Articular chondrocyte of knee joint (primary cell): Measurements from ENCODE around the gene SLC7A8. TPM values are rescaled to one million over a fixed set of nuclear protein-coding genes. Genes with fewer than 3 reads are reported as not detected.

Experiments
- small RNA-seq: library from RNA; depleted of rRNA; stranded (forward); fragments of <200 nt; gene quantifications from one replicate; pipeline ENCODE3, GENCODE V24; 2012
- total RNA-seq: library from RNA; depleted of rRNA; stranded (reverse); fragments of >200 nt; gene quantifications from 2 replicates; pipeline ENCODE4 v1.2.3, GENCODE V29; 2012

SLC7A8 gene
- total RNA-seq, result 94.3 and 98.6 TPM in 2 replicates

DNA sequence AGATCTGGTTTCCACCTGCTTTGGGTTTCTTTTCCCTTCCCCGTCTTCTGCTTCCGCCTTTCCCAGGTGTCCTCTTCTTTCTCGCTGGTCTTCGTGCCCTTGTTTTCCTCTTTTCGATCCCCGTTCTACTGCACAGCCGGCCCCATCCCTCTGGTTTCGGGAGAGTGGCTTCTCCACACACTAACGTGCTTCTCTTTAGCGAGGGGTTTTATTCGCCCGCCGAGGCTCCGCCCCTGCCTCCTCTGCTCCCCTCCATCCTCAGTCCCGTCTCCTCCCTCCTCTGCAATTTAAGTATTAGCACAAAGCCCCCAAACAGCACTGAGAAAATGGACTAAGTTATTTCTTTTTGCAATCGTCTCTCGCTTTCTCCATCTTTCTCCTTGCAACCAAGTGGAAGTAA lies at the start of gene SLC7A8:
TSS of gene SLC7A8 (minus strand) at position 182 of the 400 bp plus-strand sequence. CDS start 746 bp downstream, outside the sequence.

DNA sequence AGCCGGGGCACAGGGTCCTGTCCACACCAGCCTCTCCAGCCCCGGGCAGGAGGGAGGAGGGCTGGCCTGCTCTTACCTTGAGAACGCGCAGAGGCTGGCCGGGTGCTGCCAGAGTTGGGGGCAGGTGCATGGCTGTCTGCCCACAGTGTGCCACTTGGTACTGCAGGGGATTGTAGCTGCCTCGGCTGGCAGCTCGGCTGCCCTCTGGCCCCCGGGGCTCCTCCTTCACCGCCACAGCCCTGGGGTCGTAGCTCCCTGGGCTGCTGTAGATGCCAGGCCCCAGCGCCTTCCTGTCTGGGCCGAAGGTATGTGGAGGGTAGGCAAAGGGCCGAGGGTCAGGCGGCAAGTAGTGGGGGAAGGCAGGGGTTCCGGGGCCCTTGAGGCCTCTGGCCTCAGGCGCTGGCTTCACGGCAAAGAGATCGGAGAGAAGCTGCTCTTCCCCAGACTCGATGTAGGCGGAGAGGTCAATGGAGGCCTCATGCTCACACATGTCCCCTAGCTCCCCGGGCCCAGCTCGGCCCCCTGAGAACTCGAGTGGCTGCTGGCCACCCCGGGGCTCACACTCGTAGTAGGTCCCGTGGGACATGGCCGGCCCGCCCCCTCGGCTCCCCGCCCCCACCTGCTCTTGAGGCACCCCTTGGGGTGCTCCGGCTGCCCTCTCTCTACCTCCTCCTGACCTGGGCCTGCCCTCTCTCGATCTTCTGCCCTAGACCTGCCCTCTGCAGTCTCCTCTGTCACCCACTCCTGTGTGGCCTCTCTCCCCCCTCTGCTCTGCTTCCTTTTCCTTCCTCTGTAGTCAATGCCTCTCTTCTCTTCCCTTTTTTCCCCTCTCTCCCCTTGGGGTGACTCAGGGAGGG lies 64.7 kb downstream of the SLC7A8 start, which contains the start of gene CEBPE:
TSS of gene CEBPE (minus strand) at position 750 of the 857 bp plus-strand sequence. CDS start at position 586, 164 bp downstream.

GRCh38 chr14:23104591-23105347 lies 78.7 kb downstream of the SLC7A8 start, which contains the start of gene CIROP:
Gene CIROP (minus strand): TSS chr14:23104989. CDS start chr14:23104920, 69 bp downstream.

DNA sequence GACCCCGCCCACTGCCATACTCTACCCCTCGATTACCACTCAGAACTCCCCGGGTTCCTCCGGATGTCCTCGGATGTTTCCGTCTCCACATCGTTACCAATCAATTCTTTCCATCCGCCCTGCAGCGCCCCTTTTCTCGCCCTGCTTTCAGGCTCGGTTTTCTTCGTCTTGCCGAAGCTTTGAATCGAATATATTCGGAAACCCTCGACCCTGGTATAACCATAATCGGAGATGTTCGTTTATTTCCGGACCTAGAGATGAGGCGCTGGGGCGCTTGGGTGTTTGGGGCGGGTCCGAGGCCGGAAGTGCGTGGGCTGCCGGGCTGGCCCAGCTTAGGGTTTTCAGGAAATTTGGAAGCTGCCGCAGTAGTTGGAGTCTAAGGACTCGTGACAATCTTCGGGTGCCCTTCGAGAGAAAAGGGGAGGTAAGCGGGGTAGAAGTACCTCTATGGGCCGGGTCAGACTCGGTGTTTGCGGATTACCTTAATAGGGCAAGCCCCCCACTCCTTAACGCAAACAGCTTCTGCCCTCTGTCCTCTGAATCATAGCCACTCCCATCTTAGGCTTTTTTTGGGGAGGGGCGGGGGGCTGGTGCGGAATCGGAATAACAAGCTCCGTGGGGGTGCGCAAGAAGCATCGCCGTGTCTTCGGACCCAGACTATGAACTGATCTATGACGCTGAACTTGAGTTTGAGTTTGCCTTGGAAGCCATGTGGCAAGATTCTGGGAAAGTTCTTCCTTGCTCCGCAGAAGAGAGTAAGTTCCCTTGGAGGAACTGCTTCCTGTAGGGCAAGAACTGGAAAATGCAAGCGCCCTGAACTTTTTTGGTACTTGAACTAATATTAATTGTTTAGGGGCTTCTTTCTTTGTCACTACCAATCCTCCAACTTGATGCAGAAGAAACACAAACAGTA lies 88.0 kb downstream of the SLC7A8 start, which contains the start of gene C14orf119:
TSS of gene C14orf119 (plus strand) at position 310 of the 913 bp plus-strand sequence. CDS start 2,154 bp downstream, outside the sequence.

GRCh38 chr14:23094666-23095195 lies 88.7 kb downstream of the SLC7A8 start, which contains the start of gene ACIN1:
Gene ACIN1 (minus strand): TSS chr14:23095136. CDS start chr14:23095112, 24 bp downstream.

Small RNA genes lying within 50 kb of the gene (small RNA-seq; reads per million reads assigned to genes)
- not detected for gene AL049829.1
- not detected for gene RNU6-1138P

Other genes starting within 250 kb of the SLC7A8 start
- gene HAUS4, start 226.6 kb downstream of the SLC7A8 start, total RNA-seq, result 36.8 and 54.7 TPM in 2 replicates
- 65.6 and 75.0 TPM in 2 replicates for gene AJUBA, start 201.1 kb downstream of the SLC7A8 start, total RNA-seq
- 9.2 and 12.0 TPM in 2 replicates for gene C14orf93, start 173.5 kb downstream of the SLC7A8 start, total RNA-seq
- gene PSMB5, start 148.8 kb downstream of the SLC7A8 start, total RNA-seq, result 119 and 140 TPM in 2 replicates
- not detected in 2 replicates for gene PSMB11, start 141.4 kb downstream of the SLC7A8 start, total RNA-seq
- 4.1 and 4.6 TPM in 2 replicates for gene CDH24, start 126.1 kb downstream of the SLC7A8 start, total RNA-seq
- gene ACIN1, start 88.5 kb downstream of the SLC7A8 start, total RNA-seq, result 103 and 105 TPM in 2 replicates
- gene C14orf119, start 88.2 kb downstream of the SLC7A8 start, total RNA-seq, result 44.0 and 45.7 TPM in 2 replicates
- 0.26 TPM in 1 of 2 replicates, not detected in the other for gene CIROP, start 78.7 kb downstream of the SLC7A8 start, total RNA-seq
- gene CEBPE, start 64.4 kb downstream of the SLC7A8 start, total RNA-seq, result 0.13 TPM in 1 of 2 replicates, not detected in the other
- gene RNF212B, start 54.3 kb upstream of the SLC7A8 start, total RNA-seq, result not detected in 2 replicates
- 6.1 and 7.8 TPM in 2 replicates for gene HOMEZ, start 102.5 kb upstream of the SLC7A8 start, total RNA-seq
- 7.2 and 10.8 TPM in 2 replicates for gene PPP1R3E, start 119.2 kb upstream of the SLC7A8 start, total RNA-seq
- 17.2 and 17.9 TPM in 2 replicates for gene BCL2L2, start 123.2 kb upstream of the SLC7A8 start, total RNA-seq
- 43.4 and 44.4 TPM in 2 replicates for gene PABPN1, start 137.8 kb upstream of the SLC7A8 start, total RNA-seq
- gene SLC22A17, start 169.2 kb upstream of the SLC7A8 start, total RNA-seq, result 17.1 and 18.3 TPM in 2 replicates
- 15.5 and 18.4 TPM in 2 replicates for gene EFS, start 181.5 kb upstream of the SLC7A8 start, total RNA-seq
- gene IL25, start 189.1 kb upstream of the SLC7A8 start, total RNA-seq, result not detected in 2 replicates
- 0.22 and 0.26 TPM in 2 replicates for gene CMTM5, start 193.4 kb upstream of the SLC7A8 start, total RNA-seq
- gene MYH6, start 224.6 kb upstream of the SLC7A8 start, total RNA-seq, result not detected in 2 replicates